K562 (cell line): ENCODE data around the gene CNBD2. TPM values are rescaled to one million over a fixed set of nuclear protein-coding genes. Genes with fewer than 3 reads are reported as not detected.
A peak's percentile ranks its signal among the peaks of the same experiment; 100 is the strongest.

Source experiments
- ATAC-seq: fragments of 200-7000 bp; cut with Tn5 transposase; 3 replicates; pipeline ENCODE4 v1.9.1; 2020; ENCODE audit warnings: moderate library complexity
- BruUV-seq: library from RNA; stranded (reverse); fragments of 400-500 nt; replicated peaks from 2 replicates; lab custom pipeline; 2021; lab: Mats Ljungman, UMichigan
- CTCF ChIA-PET: fragments of 300-600 bp; formaldehyde crosslinking; extraction: SDS; loops from one replicate; lab custom pipeline; 2021; ENCODE audit warnings: low intra/inter-chr PET ratio; lab: Yijun Ruan, JAX
- POLR2A ChIA-PET: fragments of 300-600, 350-650 bp; sonication (Branson Sonifier 250); formaldehyde crosslinking; extraction: SDS; loops from one replicate; lab custom pipeline; 2021; ENCODE audit warnings: antibody characterized with exemption, inconsistent platforms; lab: Yijun Ruan, JAX
- DNase-seq, 4 experiments: peaks; one replicate each; pipeline versions ENCODE4 v3.0.0 to v3.0.0-alpha.2; 2011 to 2018; ENCODE audit warnings: low spot score in 3 of 4, mixed read lengths in 3 of 4; ENCODE audit errors: extremely low read depth in 1 of 4
- FAIRE-seq: peaks from 2 replicates; lab custom pipeline; 2011; peaks lifted over from hg19 to GRCh38; lab: Jason Lieb, UNC
- H2AFZ ChIP-seq: 2 replicates; pipeline ENCODE4 v1.6.0; 2011; ENCODE audit warnings: low read depth, low read length, control low read depth, inconsistent platforms
- H3K27ac ChIP-seq: fragments of 200-600 bp; 3 replicates; pipeline ENCODE4 v1.8.0; 2011; ENCODE audit warnings: low read depth, mild to moderate bottlenecking, control low read depth, inconsistent platforms, low read length, moderate library complexity, mixed read lengths; ENCODE audit errors: extremely low read depth
- H3K27me3 ChIP-seq, 2 experiments: fragments of 300-600 bp in 1 of 2; 2 replicates in 1 of 2; 3 replicates in 1 of 2; pipeline versions ENCODE4 v1.6.0 to v1.8.0; 2011; ENCODE audit warnings: inconsistent platforms in 2 of 2, low read length in 2 of 2, mild to moderate bottlenecking in 1 of 2, mixed read lengths in 1 of 2, moderate library complexity in 1 of 2; ENCODE audit not compliant: control insufficient read depth in 2 of 2, insufficient read depth in 2 of 2
- H3K36me3 ChIP-seq: fragments of 300-600 bp; 3 replicates; pipeline ENCODE4 v1.8.0; 2011; ENCODE audit warnings: mild to moderate bottlenecking, low read length, inconsistent platforms; ENCODE audit not compliant: control insufficient read depth, insufficient read depth
- H3K4me1 ChIP-seq, 2 experiments: fragments of 200-600 bp in 1 of 2; replicated peaks in 1 of 2; 2 replicates in 1 of 2; 3 replicates in 1 of 2; pipeline versions ENCODE4 v1.5.1 to v1.8.0; 2011; ENCODE audit warnings: inconsistent platforms in 2 of 2, low read length in 2 of 2, mild to moderate bottlenecking in 1 of 2, mixed read lengths in 1 of 2, moderate library complexity in 1 of 2; ENCODE audit not compliant: control insufficient read depth in 2 of 2, insufficient read depth in 2 of 2
- H3K4me2 ChIP-seq: 2 replicates; pipeline ENCODE4 v1.6.1; 2011; ENCODE audit warnings: low read length, control low read depth, inconsistent platforms, mixed read lengths; ENCODE audit not compliant: insufficient read depth
- H3K4me3 ChIP-seq: fragments of 200-600 bp; sonication (generic), shearing (Covaris generic); 2 replicates; pipeline ENCODE4 v1.5.1; 2016; ENCODE audit warnings: control low read depth, inconsistent platforms
- H3K79me2 ChIP-seq: fragments of 200-600 bp; 3 replicates; pipeline ENCODE4 v1.8.0; 2011; ENCODE audit warnings: low read length, inconsistent platforms; ENCODE audit not compliant: control insufficient read depth, insufficient read depth
- H3K9ac ChIP-seq, 2 experiments: 2 replicates each; pipeline versions ENCODE4 v1.6.0 to v1.6.1; 2011; ENCODE audit warnings: low read depth in 2 of 2, low read length in 2 of 2, control low read depth in 1 of 2, inconsistent platforms in 1 of 2, mild to moderate bottlenecking in 1 of 2, mixed read lengths in 1 of 2; ENCODE audit not compliant: insufficient read depth in 1 of 2
- H3K9me1 ChIP-seq: one replicate; pipeline ENCODE4 v1.6.0; 2011; ENCODE audit warnings: inconsistent platforms, mild to moderate bottlenecking, low read length, moderate library complexity; ENCODE audit not compliant: control insufficient read depth, insufficient read depth
- H3K9me3 ChIP-seq: replicated peaks from 2 replicates; pipeline ENCODE4 v1.5.1; 2011; ENCODE audit warnings: low read depth, low read length, inconsistent platforms; ENCODE audit not compliant: control insufficient read depth, insufficient read depth
- H4K20me1 ChIP-seq: replicated peaks from 2 replicates; pipeline ENCODE4 v1.6.1; 2011; ENCODE audit warnings: low read length, inconsistent platforms, mixed read lengths; ENCODE audit not compliant: control insufficient read depth, insufficient read depth
- ELF2 ChIP-seq: fragments of 250-450 bp; sonication (Bioruptor Pico); IDR thresholded peaks from 2 replicates; pipeline ENCODE4 v1.5.0; 2021; ENCODE audit warnings: mild to moderate bottlenecking
- GABPA ChIP-seq: fragments of 200-800 bp; sonication (Bioruptor generic); conservative IDR thresholded peaks from 2 replicates; pipeline ENCODE4 v1.6.1; 2016; ENCODE audit warnings: low read depth, missing genetic modification characterization, missing compliant biosample characterization
- MCM2 ChIP-seq: fragments of 450-650 bp; IDR thresholded peaks from 2 replicates; pipeline ENCODE4 v1.6.1; 2017; ENCODE audit warnings: low read depth, mild to moderate bottlenecking
- POLR2B ChIP-seq: fragments of 450-650 bp; IDR thresholded peaks from 2 replicates; pipeline ENCODE4 v1.6.1; 2018; ENCODE audit warnings: low read depth; ENCODE audit not compliant: partially characterized antibody
- TRIM24 ChIP-seq, 2 experiments: fragments of 450-650 bp; IDR thresholded peaks; 2 replicates each; pipeline ENCODE4 v1.6.1; 2016
- ZNF23 ChIP-seq: fragments of 250-450 bp; sonication (Bioruptor Pico); IDR thresholded peaks from 2 replicates; pipeline ENCODE4 v1.4.0; 2020; ENCODE audit warnings: mild to moderate bottlenecking
- ZNF280A ChIP-seq: fragments of 450-650 bp; IDR thresholded peaks from 2 replicates; pipeline ENCODE4 v1.6.1; 2018; ENCODE audit warnings: mild to moderate bottlenecking, low read depth; ENCODE audit not compliant: partially characterized antibody
- WGBS: fragments of 100-300 bp; shearing (Covaris generic); methylation state at CpG from one replicate; pipeline ENCODE4 v1.1.6; 2016; ENCODE audit warnings: low coverage, mixed read lengths; ENCODE audit not compliant: insufficient coverage; ENCODE audit errors: missing lambda C conversion rate; 5-methylcytosine and 5-hydroxymethylcytosine counted together
- in situ Hi-C: fragments of 300-500 bp; cut with MboI; formaldehyde crosslinking; loops from 4 replicates; pipeline ENCODE4 v1.15.0; 2018; ENCODE audit warnings: inconsistent platforms, mixed read lengths
- intact Hi-C: fragments of 100-400 bp; cut with micrococcal nuclease; formaldehyde crosslinking; loops from 2 replicates; pipeline ENCODE4 v1.14.2; 2022
- polyA plus RNA-seq, 8 experiments: library from polyadenylated mRNA; depleted of rRNA in 4 of 8; stranded (reverse) in 5 of 8; unstranded in 3 of 8; fragments of >200 nt; fragmentation: Nextera tagmentation in 2 of 8; fragmentation: Illumina TruSeq in 1 of 8; extraction: Ambion mirVana in 2 of 8; extraction: Trizol in 1 of 8; gene quantifications; 2 replicates each; pipeline versions ENCODE4 v1.2.1 to v1.2.3, GENCODE V29; 2011 to 2014; ENCODE audit warnings: inconsistent platforms in 1 of 8, missing spikeins in 1 of 8
- total RNA-seq, 7 experiments: library from RNA; depleted of rRNA in 6 of 7; stranded (reverse); fragments of >200 nt in 6 of 7; fragmentation: Illumina TruSeq in 2 of 7; extraction: Trizol in 2 of 7; gene quantifications; 2 replicates each; pipeline versions ENCODE4 v1.2.1 to v1.2.3, GENCODE V29; 2011 to 2021; ENCODE audit warnings: low replicate concordance in 1 of 7

The CNBD2 gene
- total and polyA plus RNA-seq, 9 of the 15 experiments (the other 6 are each of a cell fraction or from before 2014, with no cell fraction given), result 3.2 to 17.5 (median 5.3) TPM

GRCh38 chr20:35984382-35984781 lies 16.0 kb downstream of the CNBD2 start:
- in situ Hi-C loops (loop anchor here (25.0 kb wide), 1 partner anchor 453 kb away; no protein-coding TSS in a partner anchor), intact Hi-C loops (no loop called here)
- POLR2A ChIA-PET, result interaction anchor here (0.8 to 1.9 kb wide), 2 partner anchors 9 to 30 kb away, joined by 3 to 6 read pairs; partner anchors contain the start of gene SCAND1
- H3K36me3 ChIP-seq, result no peaks in the 10 kb centered on the region
- peak overlapping the region; percentile 57 for H2AFZ ChIP-seq
- no peak overlapping the region for H3K4me2 ChIP-seq
- WGBS, result 23% methylated on average over 6 of the region's 6 CpGs
- CTCF ChIA-PET, result no interaction called here
- H3K9me3 ChIP-seq, result no peaks in the 10 kb centered on the region
- no peak for FAIRE-seq
- no peak for ATAC-seq
- H3K27me3 ChIP-seq, result peaks cover 0 to 5% of the 10 kb centered on the region in 2 experiments; a peak in 1 of 5 replicates
- no TSS peak for BruUV-seq
- H3K9me1 ChIP-seq, result no peaks in the 10 kb centered on the region
- H3K4me1 ChIP-seq, result peaks cover 0 to 5% of the 10 kb centered on the region in 2 experiments; a peak in 2 of 5 replicates
- H4K20me1 ChIP-seq, result no peaks in the 10 kb centered on the region
- TF ChIP-seq ZNF280A, result no peak
- TF ChIP-seq GABPA (tag), result peak; percentile 56
- TF ChIP-seq ELF2 (CRISPR knock-in tag), result no peak
- no peak for TF ChIP-seq TRIM24 (IDR thresholded peaks at IDR 0.05)
- no peak for TF ChIP-seq MCM2
- no peak for TF ChIP-seq POLR2B
- TF ChIP-seq ZNF23 (CRISPR knock-in tag), result no peak
- no peak overlapping the region for H3K27ac ChIP-seq
- H3K79me2 ChIP-seq, result no peaks in the 10 kb centered on the region
- no peak overlapping the region for H3K4me3 ChIP-seq
- DNase-seq, result no peak
- H3K9ac ChIP-seq, result no peak overlapping the region
